ENCODE data around the gene LDLRAP1. TPM values are rescaled to one million over a fixed set of nuclear protein-coding genes. Genes with fewer than 3 reads are reported as not detected.

LDLRAP1 gene, protein sequence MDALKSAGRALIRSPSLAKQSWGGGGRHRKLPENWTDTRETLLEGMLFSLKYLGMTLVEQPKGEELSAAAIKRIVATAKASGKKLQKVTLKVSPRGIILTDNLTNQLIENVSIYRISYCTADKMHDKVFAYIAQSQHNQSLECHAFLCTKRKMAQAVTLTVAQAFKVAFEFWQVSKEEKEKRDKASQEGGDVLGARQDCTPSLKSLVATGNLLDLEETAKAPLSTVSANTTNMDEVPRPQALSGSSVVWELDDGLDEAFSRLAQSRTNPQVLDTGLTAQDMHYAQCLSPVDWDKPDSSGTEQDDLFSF
- 0.22 and 0.54 TPM in 2 replicates for polyA plus RNA-seq
- polyA minus RNA-seq, result not detected in 2 replicates

DNA sequence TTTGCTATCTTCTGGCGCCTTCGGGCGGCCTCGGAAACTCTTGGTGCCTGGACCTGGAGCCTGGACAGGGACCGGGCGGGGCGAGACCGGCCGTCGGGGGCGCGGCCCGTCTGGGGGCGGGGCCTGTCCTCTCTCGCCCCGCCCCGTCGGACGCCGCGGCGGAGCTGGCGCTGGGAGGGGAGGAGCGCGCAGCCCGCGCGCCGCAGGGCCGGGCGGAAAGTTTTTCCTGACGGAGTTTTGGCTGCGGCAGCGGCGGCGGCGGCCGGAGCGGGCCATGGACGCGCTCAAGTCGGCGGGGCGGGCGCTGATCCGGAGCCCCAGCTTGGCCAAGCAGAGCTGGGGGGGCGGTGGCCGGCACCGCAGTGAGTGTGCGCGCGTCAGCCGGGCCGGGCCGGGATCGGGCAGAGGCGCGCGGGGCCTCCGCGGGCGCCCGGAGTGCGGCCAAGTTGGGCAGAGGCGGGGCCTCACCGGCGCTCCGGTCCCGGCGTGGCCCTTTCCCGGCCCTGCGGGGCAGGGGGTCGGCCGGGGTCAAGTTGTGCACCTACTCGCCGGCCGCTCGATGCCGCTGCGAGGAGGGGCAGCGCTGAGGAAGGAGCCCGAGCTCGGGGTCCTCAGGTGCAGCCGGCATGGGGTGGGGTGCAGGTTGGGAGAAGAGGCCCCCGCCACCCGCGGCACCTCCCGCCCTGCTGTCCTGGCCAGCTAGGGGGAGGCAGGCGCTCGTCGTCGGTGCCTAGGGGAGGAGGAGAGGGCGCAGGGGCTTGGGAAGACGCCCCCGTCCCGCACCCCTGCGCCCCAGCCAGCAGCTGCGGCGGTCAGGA is at the start of gene LDLRAP1:
Gene LDLRAP1 (plus strand): TSS at position 182 of the 818 bp plus-strand sequence. CDS start 93 bp downstream, at position 275.
- Histone ChIP-seq H3K4me3 (ENCODE audit: low read length) (peak within 1 kb of the TSS; percentile 59), H3K9ac (ENCODE audit: low read length) (no peak within 1 kb of the TSS), H3K9me3 (ENCODE audit: low read length) (no peaks in the 10 kb centered on the region), H4K20me1 (ENCODE audit: insufficient read depth) (no peaks in the 10 kb centered on the region), H3K36me3 (ENCODE audit: insufficient read depth, low read length) (no peaks in the 10 kb centered on the region), H3K27ac (ENCODE audit: low read length) (no peak within 1 kb of the TSS), H3K4me2 (ENCODE audit: low read length) (no peak within 1 kb of the TSS), H3K79me2 (replicated peaks; ENCODE audit: insufficient read depth, low read length) (no peaks in the 10 kb centered on the region), H2AFZ (ENCODE audit: low read depth, low read length) (no peak within 1 kb of the TSS), H3K27me3 (ENCODE audit: insufficient read depth, low read depth, low read length) (peaks cover 35% of the 10 kb centered on the region), H3K9me2 (ENCODE audit: insufficient read depth, low read length) (no peaks in the 10 kb centered on the region), H3F3A (ENCODE audit: insufficient read depth, low read length, poor library complexity, severe bottlenecking) (no peaks in the 10 kb centered on the region)
- TF ChIP-seq TAF1 (IDR thresholded peaks at IDR 0.05; ENCODE audit: low read depth), result no peak
- peak; percentile 41 for TF ChIP-seq EZH2 (IDR thresholded peaks at IDR 0.05; ENCODE audit: borderline replicate concordance, insufficient read depth, low read length, poor library complexity, severe bottlenecking)
- TF ChIP-seq, protein P1, sequence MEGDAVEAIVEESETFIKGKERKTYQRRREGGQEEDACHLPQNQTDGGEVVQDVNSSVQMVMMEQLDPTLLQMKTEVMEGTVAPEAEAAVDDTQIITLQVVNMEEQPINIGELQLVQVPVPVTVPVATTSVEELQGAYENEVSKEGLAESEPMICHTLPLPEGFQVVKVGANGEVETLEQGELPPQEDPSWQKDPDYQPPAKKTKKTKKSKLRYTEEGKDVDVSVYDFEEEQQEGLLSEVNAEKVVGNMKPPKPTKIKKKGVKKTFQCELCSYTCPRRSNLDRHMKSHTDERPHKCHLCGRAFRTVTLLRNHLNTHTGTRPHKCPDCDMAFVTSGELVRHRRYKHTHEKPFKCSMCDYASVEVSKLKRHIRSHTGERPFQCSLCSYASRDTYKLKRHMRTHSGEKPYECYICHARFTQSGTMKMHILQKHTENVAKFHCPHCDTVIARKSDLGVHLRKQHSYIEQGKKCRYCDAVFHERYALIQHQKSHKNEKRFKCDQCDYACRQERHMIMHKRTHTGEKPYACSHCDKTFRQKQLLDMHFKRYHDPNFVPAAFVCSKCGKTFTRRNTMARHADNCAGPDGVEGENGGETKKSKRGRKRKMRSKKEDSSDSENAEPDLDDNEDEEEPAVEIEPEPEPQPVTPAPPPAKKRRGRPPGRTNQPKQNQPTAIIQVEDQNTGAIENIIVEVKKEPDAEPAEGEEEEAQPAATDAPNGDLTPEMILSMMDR (IDR thresholded peaks at IDR 0.05; ENCODE audit: poor library complexity, severe bottlenecking), result no peak
- no peak for TF ChIP-seq MXI1 (conservative IDR thresholded peaks at IDR 0.05; ENCODE audit: poor library complexity, severe bottlenecking)
- no peak for TF ChIP-seq RAD21 (conservative IDR thresholded peaks at IDR 0.05)

DNA sequence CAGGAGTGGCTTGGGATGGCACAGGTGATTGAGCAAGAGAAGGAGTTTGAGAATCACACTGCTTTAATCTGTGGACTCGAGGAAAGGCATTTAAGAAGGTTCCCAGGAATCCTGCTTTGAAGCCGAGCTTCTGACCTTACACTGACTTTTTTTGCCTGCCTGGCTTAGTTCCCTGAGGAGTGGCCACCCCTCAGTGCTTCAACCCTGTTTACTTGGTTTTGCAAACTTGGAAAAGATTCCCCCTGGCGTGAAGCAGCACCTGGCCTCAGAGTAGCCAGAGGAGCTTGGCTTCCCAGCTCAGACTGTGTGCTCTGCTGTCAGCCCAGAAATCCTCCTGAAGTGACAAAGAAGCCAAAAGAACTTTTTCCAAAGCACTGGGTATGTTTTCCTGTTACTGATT is 48.5 kb upstream of the LDLRAP1 start:
- no peaks in the 10 kb centered on the region for H3K27me3 ChIP-seq (ENCODE audit: insufficient read depth, low read depth, low read length)
- no peaks in the 10 kb centered on the region for H3F3A ChIP-seq (ENCODE audit: insufficient read depth, low read length, poor library complexity, severe bottlenecking)
- no peaks in the 10 kb centered on the region for H3K9me3 ChIP-seq (ENCODE audit: low read length)
- H4K20me1 ChIP-seq (ENCODE audit: insufficient read depth), result no peaks in the 10 kb centered on the region
- H2AFZ ChIP-seq (ENCODE audit: low read depth, low read length), result no peak overlapping the region
- no peak overlapping the region for H3K9ac ChIP-seq (ENCODE audit: low read length)
- peaks cover 8% of the 10 kb centered on the region for H3K36me3 ChIP-seq (ENCODE audit: insufficient read depth, low read length)
- no peak overlapping the region for H3K4me3 ChIP-seq (ENCODE audit: low read length)
- H3K4me2 ChIP-seq (ENCODE audit: low read length), result no peak overlapping the region
- no peak for TF ChIP-seq RAD21 (conservative IDR thresholded peaks at IDR 0.05)
- TF ChIP-seq, protein P1 (IDR thresholded peaks at IDR 0.05; ENCODE audit: poor library complexity, severe bottlenecking), result no peak
- no peak for TF ChIP-seq SMC3 (conservative IDR thresholded peaks at IDR 0.05; ENCODE audit: poor library complexity)
- TF ChIP-seq EP300 (conservative IDR thresholded peaks at IDR 0.05; ENCODE audit: poor library complexity, severe bottlenecking), result no peak
- TF ChIP-seq POLR2AphosphoS5 (IDR thresholded peaks at IDR 0.05), result no peak
- TF ChIP-seq MXI1 (conservative IDR thresholded peaks at IDR 0.05; ENCODE audit: poor library complexity, severe bottlenecking), result no peak
- TF ChIP-seq TAF1 (IDR thresholded peaks at IDR 0.05; ENCODE audit: low read depth), result no peak
- TF ChIP-seq, protein P2, sequence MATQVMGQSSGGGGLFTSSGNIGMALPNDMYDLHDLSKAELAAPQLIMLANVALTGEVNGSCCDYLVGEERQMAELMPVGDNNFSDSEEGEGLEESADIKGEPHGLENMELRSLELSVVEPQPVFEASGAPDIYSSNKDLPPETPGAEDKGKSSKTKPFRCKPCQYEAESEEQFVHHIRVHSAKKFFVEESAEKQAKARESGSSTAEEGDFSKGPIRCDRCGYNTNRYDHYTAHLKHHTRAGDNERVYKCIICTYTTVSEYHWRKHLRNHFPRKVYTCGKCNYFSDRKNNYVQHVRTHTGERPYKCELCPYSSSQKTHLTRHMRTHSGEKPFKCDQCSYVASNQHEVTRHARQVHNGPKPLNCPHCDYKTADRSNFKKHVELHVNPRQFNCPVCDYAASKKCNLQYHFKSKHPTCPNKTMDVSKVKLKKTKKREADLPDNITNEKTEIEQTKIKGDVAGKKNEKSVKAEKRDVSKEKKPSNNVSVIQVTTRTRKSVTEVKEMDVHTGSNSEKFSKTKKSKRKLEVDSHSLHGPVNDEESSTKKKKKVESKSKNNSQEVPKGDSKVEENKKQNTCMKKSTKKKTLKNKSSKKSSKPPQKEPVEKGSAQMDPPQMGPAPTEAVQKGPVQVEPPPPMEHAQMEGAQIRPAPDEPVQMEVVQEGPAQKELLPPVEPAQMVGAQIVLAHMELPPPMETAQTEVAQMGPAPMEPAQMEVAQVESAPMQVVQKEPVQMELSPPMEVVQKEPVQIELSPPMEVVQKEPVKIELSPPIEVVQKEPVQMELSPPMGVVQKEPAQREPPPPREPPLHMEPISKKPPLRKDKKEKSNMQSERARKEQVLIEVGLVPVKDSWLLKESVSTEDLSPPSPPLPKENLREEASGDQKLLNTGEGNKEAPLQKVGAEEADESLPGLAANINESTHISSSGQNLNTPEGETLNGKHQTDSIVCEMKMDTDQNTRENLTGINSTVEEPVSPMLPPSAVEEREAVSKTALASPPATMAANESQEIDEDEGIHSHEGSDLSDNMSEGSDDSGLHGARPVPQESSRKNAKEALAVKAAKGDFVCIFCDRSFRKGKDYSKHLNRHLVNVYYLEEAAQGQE (IDR thresholded peaks at IDR 0.05; ENCODE audit: borderline replicate concordance), result no peak
- TF ChIP-seq EZH2 (IDR thresholded peaks at IDR 0.05; ENCODE audit: borderline replicate concordance, insufficient read depth, low read length, poor library complexity, severe bottlenecking), result no peak
- H3K9me2 ChIP-seq (ENCODE audit: insufficient read depth, low read length), result no peaks in the 10 kb centered on the region
- no peaks in the 10 kb centered on the region for H3K79me2 ChIP-seq (replicated peaks; ENCODE audit: insufficient read depth, low read length)
- no peak overlapping the region for H3K27ac ChIP-seq (ENCODE audit: low read length)
